Stimulated activated CD4-positive, alpha-beta T cell treated with anti-CD3 and anti-CD28 coated beads, TNF-alpha, amount 100 ng/mL, for 24 hours (primary cell): ENCODE data around the gene MEIS2.

Experiments used
- DNase-seq, 3 experiments: peaks; one replicate each; pipeline ENCODE4 v3.0.0-alpha.2; 2020; ENCODE audit warnings: low read depth in 3 of 3

The MEIS2 gene

DNA sequence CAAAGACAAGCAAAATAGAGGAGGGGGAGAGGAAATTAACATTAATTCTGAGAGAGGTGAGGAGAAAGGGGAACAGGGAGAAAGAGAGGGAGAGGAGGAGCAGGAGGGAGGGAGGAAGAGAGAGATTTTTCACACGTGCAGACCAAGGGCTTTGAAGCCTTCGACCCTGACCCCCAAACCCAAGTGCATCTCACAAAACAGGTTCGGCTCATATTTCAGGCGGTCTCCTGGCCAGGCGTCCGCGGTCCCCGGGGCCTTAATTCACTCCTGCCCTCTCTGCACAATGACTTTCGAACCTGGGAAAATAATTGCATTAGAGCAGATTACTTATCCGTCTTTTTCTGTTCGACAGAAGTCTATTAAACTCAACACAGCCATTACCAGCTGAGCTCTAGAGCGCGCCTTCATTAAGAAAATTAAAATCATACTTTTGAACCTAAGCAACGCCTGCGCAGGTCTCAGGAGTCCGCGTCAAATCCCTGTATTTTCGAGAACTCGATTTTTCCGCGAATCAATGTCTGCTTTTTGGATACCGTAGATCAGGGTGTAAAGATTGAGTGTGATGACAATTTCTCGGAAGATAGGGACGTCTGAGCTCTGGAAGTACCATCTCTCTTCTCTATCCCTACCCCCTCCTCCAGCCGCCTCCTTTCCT lies 220.7 kb downstream of the MEIS2 start:
- no peak for DNase-seq

DNA sequence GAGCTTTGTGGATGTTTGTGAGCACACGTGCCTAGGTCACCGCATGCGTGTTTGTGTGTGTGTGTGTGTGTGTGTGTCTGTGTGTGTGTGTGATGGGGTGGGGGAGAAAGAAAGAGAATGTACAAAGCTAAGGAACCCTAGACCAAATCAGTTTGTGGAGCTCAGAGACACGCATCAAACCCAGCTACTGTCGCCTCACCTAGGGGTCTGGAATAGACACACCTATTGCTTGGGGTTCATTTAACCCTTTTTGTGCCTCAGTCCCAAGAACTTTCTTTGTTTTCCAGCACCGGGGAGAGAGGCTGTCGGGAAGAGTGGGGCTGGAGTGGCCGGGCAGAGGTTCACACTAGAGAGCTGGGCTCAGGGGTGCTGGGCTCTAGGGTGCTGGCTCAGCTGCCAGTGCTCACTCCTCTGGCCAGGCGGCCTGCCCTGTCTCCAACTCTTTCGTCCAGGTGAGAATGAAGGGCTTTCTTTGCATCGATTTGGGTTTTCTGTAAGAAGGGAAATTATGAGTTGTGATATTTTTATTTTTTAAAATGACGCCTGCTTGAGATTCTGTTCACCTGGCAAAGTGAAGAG lies 221.6 kb downstream of the MEIS2 start:
- DNase-seq: no peak

GRCh38 chr15:36877796-36878683 lies 222.3 kb downstream of the MEIS2 start:
- no peak for DNase-seq

DNA sequence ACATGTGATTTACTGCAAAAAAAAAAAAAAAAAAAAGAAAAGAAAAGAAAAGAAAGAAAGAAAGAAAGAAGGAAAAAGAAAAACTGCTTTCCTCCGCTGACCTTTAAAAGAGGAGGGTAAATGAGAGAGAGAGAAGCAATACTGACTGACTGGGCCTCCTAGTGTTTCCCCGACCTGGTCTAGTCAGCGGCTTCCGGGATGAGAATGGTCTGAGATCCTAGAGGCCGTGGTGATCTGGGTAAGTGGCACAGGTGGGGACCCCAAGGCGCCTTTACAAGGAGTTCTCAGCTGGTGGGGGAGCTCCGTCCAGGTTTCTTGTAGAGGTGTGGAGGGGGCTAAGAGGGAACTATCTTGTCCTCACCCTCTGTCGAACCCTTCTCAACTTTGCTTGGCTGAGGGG lies 223.1 kb downstream of the MEIS2 start:
- DNase-seq: no peak

- DNase-seq: no peak
These were observed 224.5 kb downstream of the MEIS2 start for GRCh38 chr15:36875740-36876334.

- no peak for DNase-seq
These were observed 225.4 kb downstream of the MEIS2 start for GRCh38 chr15:36874930-36875329.

DNA sequence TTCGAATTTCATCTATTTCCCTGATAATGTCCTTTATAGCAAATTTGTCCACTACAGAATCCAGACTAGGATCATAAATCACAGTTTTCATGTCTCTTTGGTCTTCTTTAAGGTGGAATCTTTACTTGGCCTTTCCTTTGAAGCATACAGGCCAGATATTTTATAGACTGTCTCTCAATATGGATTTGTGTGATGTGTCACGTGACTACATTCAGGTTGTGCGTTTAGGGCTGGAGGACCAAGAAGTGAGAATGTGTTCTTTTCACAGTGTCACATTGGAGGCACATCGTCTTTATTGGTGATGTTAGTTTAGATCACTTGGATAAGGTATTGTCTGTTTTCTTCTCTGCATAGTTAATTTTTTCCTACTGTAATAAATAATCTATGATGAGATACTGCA lies 232.9 kb downstream of the MEIS2 start:
- no peak for DNase-seq

GRCh38 chr15:36866896-36867295 lies 233.5 kb downstream of the MEIS2 start:
- no peak for DNase-seq

DNA sequence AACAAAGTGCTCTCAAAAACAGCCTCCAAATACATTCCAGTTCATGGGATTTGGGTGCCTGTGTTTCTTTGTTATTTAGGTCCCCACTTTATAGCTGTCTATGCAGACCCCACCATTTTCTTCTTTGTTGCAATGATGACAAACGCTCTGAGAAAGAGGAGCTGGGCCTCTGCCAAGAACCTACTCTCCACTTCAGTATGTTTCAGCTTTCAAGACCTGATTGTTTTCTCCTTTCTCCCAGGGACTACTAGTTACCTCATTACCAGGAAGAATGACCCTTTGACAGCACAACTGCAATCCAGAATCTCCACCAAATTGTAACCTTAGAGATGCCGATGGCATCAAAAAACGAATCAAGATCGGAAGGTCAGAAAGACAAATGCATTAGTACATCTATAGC lies 236.8 kb downstream of the MEIS2 start:
- DNase-seq: no peak

DNA sequence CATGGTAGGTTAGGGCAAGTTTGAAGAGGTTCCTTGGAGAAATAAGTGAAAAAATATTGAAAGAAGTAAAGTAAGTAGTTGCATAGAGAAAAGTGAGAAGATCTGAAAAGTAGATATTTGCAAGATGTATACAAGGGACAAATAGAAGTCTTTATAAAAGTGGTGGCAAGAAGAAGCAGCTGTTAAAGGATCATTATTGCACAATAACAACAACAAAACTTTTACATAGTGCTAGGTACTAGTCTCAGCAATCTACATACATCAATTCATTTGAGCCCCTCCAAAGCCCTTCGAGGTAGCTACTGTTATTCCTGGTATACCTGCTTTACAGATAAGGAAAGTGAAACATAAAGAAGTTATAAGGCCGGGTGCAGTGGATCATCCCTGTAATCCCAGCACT lies 239.6 kb downstream of the MEIS2 start:
- no peak for DNase-seq

DNA sequence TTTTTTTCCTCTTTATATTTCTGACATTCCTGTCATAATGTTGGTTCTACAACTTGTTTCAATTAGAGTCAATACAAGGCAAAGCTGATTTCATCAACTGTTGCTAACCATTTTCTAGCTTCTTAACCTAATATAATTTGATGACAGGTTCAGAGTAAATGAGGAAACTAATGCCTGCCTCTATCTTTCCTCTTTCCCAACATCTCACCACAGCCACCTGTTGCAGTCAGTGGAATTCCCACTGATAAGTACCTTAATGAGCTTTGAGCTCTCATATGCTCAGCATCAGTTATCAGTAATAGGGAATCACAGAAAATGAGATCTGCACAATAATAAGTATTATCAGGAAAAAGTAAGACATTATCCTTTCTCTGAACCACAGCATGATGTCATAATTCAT lies 241.9 kb downstream of the MEIS2 start:
- DNase-seq: no peak

- DNase-seq: no peak
These were observed 243.9 kb downstream of the MEIS2 start for GRCh38 chr15:36856339-36856973.

DNA sequence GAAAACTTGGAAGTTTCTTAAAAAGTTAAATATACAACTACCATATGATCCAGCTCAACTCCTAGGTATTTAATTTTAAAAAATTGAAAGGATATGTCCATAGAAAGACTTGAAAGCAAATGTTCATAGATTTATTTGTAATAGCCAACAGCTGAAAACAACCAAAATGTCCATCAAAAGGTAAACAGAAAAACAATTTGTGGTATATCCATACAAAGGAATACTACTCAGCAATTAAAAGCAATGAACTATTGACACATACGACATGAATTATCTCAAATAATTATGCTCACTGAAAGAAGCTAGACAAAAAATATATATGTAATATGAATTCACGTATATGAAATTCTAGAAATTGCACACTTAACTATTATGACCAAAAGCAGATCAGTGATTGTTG lies 249.5 kb downstream of the MEIS2 start:
- no peak for DNase-seq

- DNase-seq: no peak
These were observed 255.1 kb downstream of the MEIS2 start for GRCh38 chr15:36845270-36845669.

DNA sequence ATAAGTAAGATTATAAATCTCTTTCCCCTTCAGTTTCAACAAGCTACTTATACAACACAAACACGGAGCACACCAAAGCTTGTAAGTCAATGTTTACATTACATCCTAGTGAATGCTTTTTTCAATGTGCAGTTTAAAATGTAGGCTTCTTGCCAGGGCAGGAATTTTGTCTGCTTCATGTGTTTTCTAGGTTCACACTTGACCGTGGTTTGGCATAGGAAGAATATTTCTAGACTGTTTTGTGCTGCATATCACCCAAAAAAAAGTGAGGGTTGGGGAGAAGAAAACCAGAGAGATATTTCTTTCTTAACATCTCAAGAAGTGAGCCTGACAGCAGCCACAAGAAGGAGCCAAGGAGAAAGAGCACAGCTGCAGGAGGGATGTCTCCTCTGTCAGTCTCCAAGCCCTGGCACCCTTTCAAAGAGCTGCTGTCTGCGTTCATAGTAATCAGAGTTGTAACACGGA lies 255.8 kb downstream of the MEIS2 start:
- DNase-seq: no peak

GRCh38 chr15:36843822-36844221 lies 256.5 kb downstream of the MEIS2 start:
- DNase-seq: no peak

GRCh38 chr15:36841193-36841592 lies 259.2 kb downstream of the MEIS2 start:
- no peak for DNase-seq
